ENCODE results near the gene TRAF3. TPM values are rescaled to one million over a fixed set of nuclear protein-coding genes. Genes with fewer than 3 reads are reported as not detected.

TRAF3 gene
- total RNA-seq, 1 donor from 2014 or later, result 25.8 TPM

- TF ChIP-seq CTCF (conservative IDR thresholded peaks at IDR 0.05), result no peak
- H3K4me1 Mint-ChIP-seq, result no peaks in the 10 kb centered on the region
- peak overlapping the region; percentile 78 for H3K27ac Mint-ChIP-seq (ENCODE audit: unreplicated experiment)
- peaks cover 1% of the 10 kb centered on the region for H3K9me3 Mint-ChIP-seq
- H3K36me3 Mint-ChIP-seq (ENCODE audit: low read depth), result peaks cover 9% of the 10 kb centered on the region
- no peak overlapping the region for H3K4me3 Mint-ChIP-seq
- DNase-seq (ENCODE audit: low read depth, low spot score), result no peak
- H3K27me3 Mint-ChIP-seq (ENCODE audit: low read depth), result no peaks in the 10 kb centered on the region
Measured at GRCh38 chr14:102737402-102738372, 39.6 kb upstream of the TRAF3 start.

- no peaks in the 10 kb centered on the region for H3K27me3 Mint-ChIP-seq (ENCODE audit: low read depth)
Measured at GRCh38 chr14:102738373-102739189, 38.7 kb upstream of the TRAF3 start.

GRCh38 chr14:102739190-102739469 is 38.1 kb upstream of the TRAF3 start:
- Mint-ChIP-seq H3K27me3 (ENCODE audit: low read depth) (no peaks in the 10 kb centered on the region), H3K9me3 (peaks cover 6% of the 10 kb centered on the region), H3K4me3 (no peak overlapping the region), H3K4me1 (no peaks in the 10 kb centered on the region), H3K27ac (ENCODE audit: unreplicated experiment) (no peak overlapping the region), H3K36me3 (ENCODE audit: low read depth) (peaks cover 16% of the 10 kb centered on the region)
- no peak for TF ChIP-seq CTCF (conservative IDR thresholded peaks at IDR 0.05)
- no peak for DNase-seq (ENCODE audit: low read depth, low spot score)

More at GRCh38 chr14:102738373-102739189, 38.7 kb upstream of the TRAF3 start:
- peak overlapping the region; percentile 78 for H3K27ac Mint-ChIP-seq (ENCODE audit: unreplicated experiment)
- H3K4me1 Mint-ChIP-seq, result no peaks in the 10 kb centered on the region
- TF ChIP-seq CTCF (conservative IDR thresholded peaks at IDR 0.05), result no peak
- no peak for DNase-seq (ENCODE audit: low read depth, low spot score)
- H3K9me3 Mint-ChIP-seq, result peaks cover 6% of the 10 kb centered on the region
- peaks cover 16% of the 10 kb centered on the region for H3K36me3 Mint-ChIP-seq (ENCODE audit: low read depth)
- no peak overlapping the region for H3K4me3 Mint-ChIP-seq

- Mint-ChIP-seq H3K27ac (ENCODE audit: unreplicated experiment) (peak overlapping the region; percentile 67), H3K27me3 (ENCODE audit: low read depth) (no peaks in the 10 kb centered on the region), H3K4me1 (peaks cover 4% of the 10 kb centered on the region), H3K4me3 (no peak overlapping the region), H3K9me3 (peaks cover 6% of the 10 kb centered on the region), H3K36me3 (ENCODE audit: low read depth) (peaks cover 8% of the 10 kb centered on the region)
- no peak for DNase-seq (ENCODE audit: low read depth, low spot score)
- no peak for TF ChIP-seq CTCF (conservative IDR thresholded peaks at IDR 0.05)
Measured at GRCh38 chr14:102746634-102747438, 30.4 kb upstream of the TRAF3 start.

GRCh38 chr14:102748806-102749205 is 28.4 kb upstream of the TRAF3 start:
- no peak for TF ChIP-seq CTCF (conservative IDR thresholded peaks at IDR 0.05)
- Mint-ChIP-seq H3K4me3 (no peak overlapping the region), H3K9me3 (no peaks in the 10 kb centered on the region), H3K27me3 (ENCODE audit: low read depth) (no peaks in the 10 kb centered on the region), H3K36me3 (ENCODE audit: low read depth) (no peaks in the 10 kb centered on the region), H3K4me1 (peaks cover 4% of the 10 kb centered on the region), H3K27ac (ENCODE audit: unreplicated experiment) (no peak overlapping the region)
- DNase-seq (ENCODE audit: low read depth, low spot score), result no peak
